Fibroblast of lung (primary cell): ENCODE data around the gene NUP210L.
A peak's percentile ranks its signal among the peaks of the same experiment; 100 is the strongest.

Source experiments
- EZH2 ChIP-seq: IDR thresholded peaks from 2 replicates; pipeline ENCODE4 v1.5.1; 2012; ENCODE audit warnings: low read length, control low read depth, mild to moderate bottlenecking; ENCODE audit errors: missing control alignments
- TF ChIP-seq, protein P1 (sequence below), 2 donors: IDR thresholded peaks in 1 of 2; conservative IDR thresholded peaks in 1 of 2; 1 replicate in 1 of 2; 2 replicates in 1 of 2; pipeline ENCODE4 v1.5.1; 2011 to 2012; ENCODE audit warnings: low read length in 2 of 2, control low read depth in 1 of 2, inconsistent platforms in 1 of 2, low read depth in 1 of 2, mild to moderate bottlenecking in 1 of 2

DNA sequence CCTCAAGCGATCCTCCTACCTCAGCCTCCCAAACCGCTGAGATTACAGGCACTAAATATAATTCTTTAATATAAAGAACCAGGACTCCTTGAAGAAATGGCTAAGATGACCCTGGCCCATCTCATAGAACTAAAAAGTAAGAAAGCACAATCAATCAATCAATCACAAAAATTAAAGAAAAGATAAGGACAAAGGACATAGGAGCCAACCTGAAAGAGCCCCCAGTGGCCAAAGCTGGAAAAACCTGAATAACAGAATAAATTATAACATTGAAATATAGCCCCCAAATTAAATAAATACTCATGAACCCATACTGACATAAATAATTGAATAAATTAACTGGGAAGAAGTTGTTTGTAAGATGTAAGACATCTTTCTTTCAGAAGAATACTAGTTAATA lies 8.9 kb downstream of the NUP210L start:
- TF ChIP-seq, protein P1, sequence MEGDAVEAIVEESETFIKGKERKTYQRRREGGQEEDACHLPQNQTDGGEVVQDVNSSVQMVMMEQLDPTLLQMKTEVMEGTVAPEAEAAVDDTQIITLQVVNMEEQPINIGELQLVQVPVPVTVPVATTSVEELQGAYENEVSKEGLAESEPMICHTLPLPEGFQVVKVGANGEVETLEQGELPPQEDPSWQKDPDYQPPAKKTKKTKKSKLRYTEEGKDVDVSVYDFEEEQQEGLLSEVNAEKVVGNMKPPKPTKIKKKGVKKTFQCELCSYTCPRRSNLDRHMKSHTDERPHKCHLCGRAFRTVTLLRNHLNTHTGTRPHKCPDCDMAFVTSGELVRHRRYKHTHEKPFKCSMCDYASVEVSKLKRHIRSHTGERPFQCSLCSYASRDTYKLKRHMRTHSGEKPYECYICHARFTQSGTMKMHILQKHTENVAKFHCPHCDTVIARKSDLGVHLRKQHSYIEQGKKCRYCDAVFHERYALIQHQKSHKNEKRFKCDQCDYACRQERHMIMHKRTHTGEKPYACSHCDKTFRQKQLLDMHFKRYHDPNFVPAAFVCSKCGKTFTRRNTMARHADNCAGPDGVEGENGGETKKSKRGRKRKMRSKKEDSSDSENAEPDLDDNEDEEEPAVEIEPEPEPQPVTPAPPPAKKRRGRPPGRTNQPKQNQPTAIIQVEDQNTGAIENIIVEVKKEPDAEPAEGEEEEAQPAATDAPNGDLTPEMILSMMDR (conservative IDR thresholded peaks at IDR 0.05 in 1 of 2, IDR thresholded peaks at IDR 0.05 in 1 of 2; ENCODE audit: low read depth in 1 of 2, low read length in 2 of 2), result peak; percentile 10 to 38
- no peak for TF ChIP-seq EZH2
